GM23338 (cell line): ENCODE measurements around the gene SERINC4.
"Not testable (repeated sequence)": the region's sequence is repeated elsewhere in the genome, so short reads cannot be mapped to it uniquely, and the experiment has no call there.

Experiments
- CREB1 ChIP-seq: fragments of 250-450 bp; sonication (Bioruptor Pico); IDR thresholded peaks from 2 replicates; pipeline ENCODE4 v1.5.0; 2020; ENCODE audit warnings: low read depth, mild to moderate bottlenecking, moderate library complexity
- CTCF ChIP-seq, 2 experiments: fragments of 200-600 bp in 1 of 2; sonication (generic) in 1 of 2; conservative IDR thresholded peaks; 2 replicates each; pipeline versions ENCODE4 v1.5.1 to v1.6.1; 2016 to 2017; ENCODE audit warnings: antibody characterized with exemption in 2 of 2, low read depth in 2 of 2, mild to moderate bottlenecking in 2 of 2, moderate library complexity in 1 of 2
- EZH2 ChIP-seq: fragments of 200-600 bp; sonication (generic); IDR thresholded peaks from one replicate; pipeline ENCODE4 v1.8.0; 2017; ENCODE audit warnings: antibody characterized with exemption, mild to moderate bottlenecking, low read depth; ENCODE audit not compliant: unreplicated experiment
- EZH2phosphoT487 ChIP-seq: fragments of 200-600 bp; sonication (generic); IDR thresholded peaks from one replicate; pipeline ENCODE4 v1.8.1; 2018; ENCODE audit warnings: antibody characterized with exemption; ENCODE audit not compliant: unreplicated experiment
- JUNB ChIP-seq: IDR thresholded peaks from one replicate; pipeline ENCODE4 v1.6.1; 2016; ENCODE audit warnings: antibody characterized with exemption; ENCODE audit not compliant: unreplicated experiment
- NANOG ChIP-seq: IDR thresholded peaks from 2 replicates; pipeline ENCODE4 v1.6.1; 2016; ENCODE audit warnings: antibody characterized with exemption, borderline replicate concordance
- POLR2AphosphoS5 ChIP-seq: IDR thresholded peaks from 2 replicates; pipeline ENCODE4 v1.6.1; 2016; ENCODE audit warnings: antibody characterized with exemption, low read depth
- REST ChIP-seq: IDR thresholded peaks from one replicate; pipeline ENCODE4 v1.6.1; 2018; ENCODE audit warnings: antibody characterized with exemption; ENCODE audit not compliant: unreplicated experiment
- ZNF114 ChIP-seq: fragments of 250-450 bp; sonication (Bioruptor Pico); IDR thresholded peaks from 2 replicates; pipeline ENCODE4 v1.5.0; 2020; ENCODE audit warnings: mild to moderate bottlenecking, moderate library complexity
- ZNF462 ChIP-seq: fragments of 250-450 bp; sonication (Bioruptor Pico); IDR thresholded peaks from 2 replicates; pipeline ENCODE4 v1.5.0; 2020; ENCODE audit warnings: mild to moderate bottlenecking, moderate library complexity

DNA sequence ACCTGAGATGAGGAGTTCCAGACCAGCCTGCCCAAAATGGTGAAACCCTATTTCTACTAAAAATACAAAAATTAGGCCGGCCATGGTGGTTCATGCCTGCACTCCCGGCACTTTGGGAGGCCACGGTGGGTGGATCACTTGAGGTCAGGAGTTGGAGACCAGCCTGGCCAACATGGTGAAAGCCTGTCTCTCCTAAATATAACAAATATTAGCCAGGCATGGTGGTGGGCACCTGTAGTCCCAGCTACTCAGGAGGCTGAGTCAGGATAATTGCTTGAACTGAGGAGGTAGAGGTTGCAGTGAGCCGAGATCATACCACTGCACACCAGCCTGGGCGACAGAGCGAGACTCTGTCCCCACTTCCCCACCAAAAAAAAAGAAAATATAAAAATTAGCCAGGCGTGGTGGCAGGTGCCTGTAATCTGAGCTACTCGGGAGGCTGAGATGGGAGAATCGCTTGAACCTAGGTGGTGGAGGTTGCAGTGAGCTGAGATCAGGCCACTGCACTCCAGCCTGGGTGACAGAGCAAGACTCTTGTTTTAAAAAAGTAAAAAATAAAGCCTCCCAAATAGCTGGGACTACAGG is 30.8 kb upstream of the SERINC4 start:
- not testable (repeated sequence) for TF ChIP-seq CTCF (conservative IDR thresholded peaks at IDR 0.05; ENCODE audit: low read depth in 2 of 2); EZH2; JUNB; REST; POLR2AphosphoS5; CREB1 (CRISPR knock-in tag); NANOG; ZNF462 (CRISPR knock-in tag); EZH2phosphoT487; ZNF114 (CRISPR knock-in tag)
